Upper lobe of left lung (tissue), 6 donors: ENCODE measurements around the gene ABHD8. TPM values are rescaled to one million over a fixed set of nuclear protein-coding genes. Genes with fewer than 3 reads are reported as not detected.

Experiments
- ATAC-seq, 2 donors: fragments of 200-7000 bp; cut with Tn5 transposase; one replicate each; pipeline ENCODE4 v1.9.1; 2022; ENCODE audit warnings: mild to moderate bottlenecking in 2 of 2, moderate library complexity in 2 of 2; ENCODE audit not compliant: low FRiP score in 2 of 2
- DNase-seq, 2 donors: peaks; one replicate each; pipeline ENCODE4 v3.0.0-alpha.2; 2019 to 2020
- H3K27ac ChIP-seq, 4 donors: fragments of 200-600 bp; sonication (generic); one replicate each; pipeline ENCODE4 v1.5.1; 2016 to 2019
- H3K27me3 ChIP-seq, 4 donors: fragments of 200-600 bp; sonication (generic); one replicate each; pipeline ENCODE4 v1.5.1; 2017 to 2019
- H3K36me3 ChIP-seq, 4 donors: fragments of 200-600 bp; sonication (generic); one replicate each; pipeline ENCODE4 v1.5.1; 2016 to 2019
- H3K4me1 ChIP-seq, 4 donors: fragments of 200-600 bp; sonication (generic); one replicate each; pipeline ENCODE4 v1.5.1; 2018 to 2019
- H3K4me3 ChIP-seq, 4 donors: fragments of 200-600 bp; sonication (generic); one replicate each; pipeline ENCODE4 v1.5.1; 2017 to 2019; ENCODE audit warnings: mild to moderate bottlenecking in 2 of 4, moderate library complexity in 1 of 4
- H3K9me3 ChIP-seq, 4 donors: fragments of 200-600 bp; sonication (generic); one replicate each; pipeline ENCODE4 v1.5.1; 2018 to 2019
- EP300 ChIP-seq, 4 donors: sonication (generic); formaldehyde crosslinking; IDR thresholded peaks; one replicate each; pipeline ENCODE4 v1.5.1; 2017; ENCODE audit warnings: antibody characterized with exemption in 4 of 4, control low read depth in 2 of 4
- POLR2A ChIP-seq, 4 donors: fragments of 450-650 bp; IDR thresholded peaks; one replicate each; pipeline ENCODE4 v1.5.1; 2016 to 2017; ENCODE audit warnings: antibody characterized with exemption in 4 of 4, mild to moderate bottlenecking in 2 of 4
- POLR2AphosphoS5 ChIP-seq, 2 donors: sonication (generic); formaldehyde crosslinking; IDR thresholded peaks; one replicate each; pipeline ENCODE4 v1.5.1; 2017; ENCODE audit warnings: antibody characterized with exemption in 2 of 2
- WGBS, 2 donors: methylation state at CpG; one replicate each; pipeline ENCODE4 v1.1.5; 2017 to 2018; 5-methylcytosine and 5-hydroxymethylcytosine counted together
- total RNA-seq, 6 donors: library from RNA; depleted of rRNA in 4 of 6; stranded (reverse); fragments of >200 nt in 4 of 6; gene quantifications; one replicate each; pipeline versions ENCODE4 v1.1.0 to v1.2.1, GENCODE V29; 2016 to 2021
- TF ChIP-seq, protein P1 (sequence below), 6 experiments: fragments of 450-650 bp in 4 of 6; fragments of 200-600 bp in 2 of 6; sonication (generic) in 2 of 6; IDR thresholded peaks; one replicate each; pipeline ENCODE4 v1.5.1; 2016 to 2019; ENCODE audit warnings: antibody characterized with exemption in 6 of 6
- donor health status: DM: no; HTN: no; CAD: no; lungs with moderate emphysema.
- donor health status: DM: no; HTN: yes; CAD: no; lungs with severe emphysema.

ABHD8 gene
- total RNA-seq, 6 donors from 2014 or later = 19.7 to 23.4 (median 21.2) TPM

DNA sequence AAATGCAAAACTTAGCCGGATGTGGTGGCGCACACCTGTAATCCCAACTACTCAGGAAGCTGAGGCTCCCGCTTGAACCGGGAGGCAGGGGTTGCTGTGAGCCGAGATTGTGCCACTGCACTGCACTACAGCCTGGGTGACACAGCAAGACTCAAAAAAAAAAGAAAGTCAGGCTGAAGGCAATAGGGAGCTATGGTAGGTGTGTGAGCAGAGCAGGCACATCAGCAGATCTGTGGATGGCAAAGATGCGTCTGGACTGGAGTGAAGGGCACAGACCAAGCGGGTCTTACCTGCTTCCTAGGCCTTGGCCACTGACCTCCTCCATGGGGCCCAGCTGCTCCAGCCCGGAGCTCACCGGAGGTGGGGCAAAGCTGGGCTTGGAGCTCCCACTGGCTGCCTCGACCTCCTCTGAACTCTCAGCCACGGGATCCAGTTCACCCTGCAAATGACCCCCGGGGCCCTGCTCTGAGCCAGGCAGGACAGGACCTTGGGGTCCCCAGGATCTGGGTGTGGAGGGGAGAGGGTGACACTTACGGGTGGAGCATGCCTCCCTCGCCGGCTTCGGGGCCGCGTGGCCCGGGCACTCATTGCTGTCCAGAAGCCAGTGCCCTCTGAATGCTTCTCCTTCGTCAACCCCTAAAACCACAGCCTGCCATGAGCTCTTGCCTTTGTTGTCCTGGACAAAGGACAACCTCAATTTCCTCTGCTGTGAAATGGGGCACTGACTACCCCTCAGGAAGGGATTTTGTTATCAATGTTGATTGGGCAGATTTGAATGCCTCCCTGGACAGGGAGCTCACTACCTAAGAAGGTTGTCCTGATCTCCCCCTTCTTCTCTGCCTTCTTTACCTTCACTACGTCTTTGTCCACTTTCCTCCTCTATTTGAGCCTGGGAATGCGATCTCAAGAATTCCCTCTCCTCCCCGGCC, 39.2 kb downstream of the ABHD8 start:
- DNase-seq (peak in 1 of 2 donors; percentile 79), ATAC-seq (no peak)
- Histone ChIP-seq H3K9me3 (no peaks in the 10 kb centered on the region), H3K4me1 (peaks cover 6 to 36% (median 22%) of the 10 kb centered on the region in 4 donors), H3K36me3 (peaks cover 0 to 9% (median 4%) of the 10 kb centered on the region in 4 donors), H3K27ac (peak overlapping the region; percentile 67 to 86 (median 74)), H3K27me3 (no peaks in the 10 kb centered on the region), H3K4me3 (peak overlapping the region; percentile 26 to 53 (median 44))
- WGBS, 2 donors = 58 to 73% methylated on average over 15 to 23 of the region's 23 CpGs
- TF ChIP-seq EP300 (IDR thresholded peaks at IDR 0.05) (no peak), POLR2A (IDR thresholded peaks at IDR 0.05) (no peak), POLR2AphosphoS5 (IDR thresholded peaks at IDR 0.05) (no peak)
- TF ChIP-seq, protein P1, sequence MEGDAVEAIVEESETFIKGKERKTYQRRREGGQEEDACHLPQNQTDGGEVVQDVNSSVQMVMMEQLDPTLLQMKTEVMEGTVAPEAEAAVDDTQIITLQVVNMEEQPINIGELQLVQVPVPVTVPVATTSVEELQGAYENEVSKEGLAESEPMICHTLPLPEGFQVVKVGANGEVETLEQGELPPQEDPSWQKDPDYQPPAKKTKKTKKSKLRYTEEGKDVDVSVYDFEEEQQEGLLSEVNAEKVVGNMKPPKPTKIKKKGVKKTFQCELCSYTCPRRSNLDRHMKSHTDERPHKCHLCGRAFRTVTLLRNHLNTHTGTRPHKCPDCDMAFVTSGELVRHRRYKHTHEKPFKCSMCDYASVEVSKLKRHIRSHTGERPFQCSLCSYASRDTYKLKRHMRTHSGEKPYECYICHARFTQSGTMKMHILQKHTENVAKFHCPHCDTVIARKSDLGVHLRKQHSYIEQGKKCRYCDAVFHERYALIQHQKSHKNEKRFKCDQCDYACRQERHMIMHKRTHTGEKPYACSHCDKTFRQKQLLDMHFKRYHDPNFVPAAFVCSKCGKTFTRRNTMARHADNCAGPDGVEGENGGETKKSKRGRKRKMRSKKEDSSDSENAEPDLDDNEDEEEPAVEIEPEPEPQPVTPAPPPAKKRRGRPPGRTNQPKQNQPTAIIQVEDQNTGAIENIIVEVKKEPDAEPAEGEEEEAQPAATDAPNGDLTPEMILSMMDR (IDR thresholded peaks at IDR 0.05) = no peak

DNA sequence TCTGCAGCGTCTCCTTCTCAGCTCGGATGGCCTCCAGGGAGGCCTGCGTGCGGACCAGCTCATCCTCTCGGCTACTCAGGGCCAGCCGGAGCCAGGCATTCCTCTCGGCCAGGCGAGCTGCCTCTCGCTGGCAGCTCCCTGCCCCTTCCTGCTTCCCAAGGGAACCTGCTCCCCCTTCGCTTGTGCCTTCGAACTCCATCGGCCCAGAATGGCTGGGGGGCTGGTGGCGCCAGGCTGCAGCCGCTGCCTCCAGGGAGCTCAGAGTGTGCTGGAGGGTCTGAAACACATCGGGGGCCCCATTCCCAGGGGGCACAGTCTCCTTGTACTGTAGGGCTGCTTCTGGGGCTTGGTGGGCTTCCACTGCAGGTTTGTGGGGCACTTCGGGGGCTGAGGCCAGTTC, 40.7 kb downstream of the ABHD8 start:
- peak in 1 of 2 donors; percentile 59 for DNase-seq
- no peaks in the 10 kb centered on the region for H3K27me3 ChIP-seq
- WGBS, 2 donors = 45 to 64% methylated on average over 13 to 16 of the region's 16 CpGs
- TF ChIP-seq POLR2A (IDR thresholded peaks at IDR 0.05) = no peak
- no peak for TF ChIP-seq EP300 (IDR thresholded peaks at IDR 0.05)
- no peak for TF ChIP-seq POLR2AphosphoS5 (IDR thresholded peaks at IDR 0.05)
- TF ChIP-seq, protein P1 (IDR thresholded peaks at IDR 0.05) = no peak
- H3K4me3 ChIP-seq = peak overlapping the region; percentile 7 to 53 (median 44)
- H3K4me1 ChIP-seq = peaks cover 0 to 23% (median 12%) of the 10 kb centered on the region in 4 donors
- peaks cover 0 to 12% (median 3%) of the 10 kb centered on the region in 4 donors for H3K36me3 ChIP-seq
- H3K27ac ChIP-seq = peak overlapping the region in 2 of 4 donors; percentile 54 to 86
- H3K9me3 ChIP-seq = no peaks in the 10 kb centered on the region
- no peak for ATAC-seq

DNA sequence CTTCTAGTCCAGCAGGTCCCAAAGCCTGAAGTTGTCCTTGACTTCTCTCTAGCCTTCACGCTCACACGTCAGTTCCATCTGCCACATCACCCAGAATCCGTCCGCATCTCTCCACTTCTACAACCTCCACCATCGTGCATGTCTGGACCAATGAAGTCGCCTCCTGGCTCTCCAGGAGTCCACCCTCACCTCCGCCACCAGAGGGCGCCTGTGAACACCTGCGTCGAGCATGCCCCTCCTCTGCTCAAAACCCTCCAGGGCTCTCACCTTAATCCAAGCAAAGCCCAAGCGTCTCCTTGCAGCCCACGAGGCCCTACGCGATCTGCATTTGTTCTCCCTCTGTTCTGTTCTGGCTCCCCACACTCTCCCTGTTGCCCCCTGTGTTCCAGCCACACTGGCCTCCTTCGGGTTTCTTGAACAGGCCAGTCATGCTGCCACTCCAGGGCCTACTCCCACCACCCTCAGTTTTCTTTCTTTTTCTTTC, 42.3 kb downstream of the ABHD8 start:
- Histone ChIP-seq H3K36me3 (peaks cover 0 to 12% (median 6%) of the 10 kb centered on the region in 4 donors), H3K9me3 (no peaks in the 10 kb centered on the region), H3K4me3 (peak overlapping the region in 1 of 4 donors; percentile 3), H3K27ac (peak overlapping the region in 1 of 4 donors; percentile 44), H3K27me3 (no peaks in the 10 kb centered on the region), H3K4me1 (peaks cover 0 to 13% (median 9%) of the 10 kb centered on the region in 4 donors)
- peak; percentile 81 to 90 for DNase-seq
- 22 to 23% methylated on average over 15 of the region's 15 CpGs for WGBS, 2 donors
- peak; percentile 91 to 93 for ATAC-seq
- TF ChIP-seq EP300 (IDR thresholded peaks at IDR 0.05) = no peak
- TF ChIP-seq, protein P1 (IDR thresholded peaks at IDR 0.05) = peak; percentile 86 to 94 (median 90)

DNA sequence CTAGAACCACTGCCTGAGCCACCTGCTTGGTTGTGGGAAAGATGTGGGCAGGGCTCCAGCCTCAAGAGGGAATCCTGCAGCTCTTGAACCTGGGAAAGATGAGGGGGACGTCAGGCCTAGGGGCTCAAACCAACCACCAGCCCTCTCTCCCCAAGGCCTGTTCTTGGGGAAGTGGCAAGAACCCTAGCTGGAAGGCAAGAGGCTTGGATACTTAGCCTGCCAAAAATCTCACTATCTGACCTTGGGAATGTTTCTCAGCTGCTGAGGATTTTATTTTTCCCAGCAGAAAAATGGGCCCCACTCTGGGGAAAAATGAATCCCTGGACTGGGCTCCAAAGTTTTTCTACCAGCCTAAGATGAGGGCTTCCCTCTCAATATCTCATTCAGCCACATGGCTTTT, 43.3 kb downstream of the ABHD8 start:
- H3K36me3 ChIP-seq = peaks cover 0 to 21% (median 9%) of the 10 kb centered on the region in 4 donors
- no peaks in the 10 kb centered on the region for H3K27me3 ChIP-seq
- no peak for ATAC-seq
- H3K27ac ChIP-seq = no peak overlapping the region
- H3K4me1 ChIP-seq = peaks cover 0 to 12% (median 6%) of the 10 kb centered on the region in 4 donors
- H3K9me3 ChIP-seq = no peaks in the 10 kb centered on the region
- TF ChIP-seq POLR2AphosphoS5 (IDR thresholded peaks at IDR 0.05) = no peak
- DNase-seq = no peak
- WGBS, 2 donors = 50 to 76% methylated on average over 1 of the region's 1 CpG
- H3K4me3 ChIP-seq = no peak overlapping the region

DNA sequence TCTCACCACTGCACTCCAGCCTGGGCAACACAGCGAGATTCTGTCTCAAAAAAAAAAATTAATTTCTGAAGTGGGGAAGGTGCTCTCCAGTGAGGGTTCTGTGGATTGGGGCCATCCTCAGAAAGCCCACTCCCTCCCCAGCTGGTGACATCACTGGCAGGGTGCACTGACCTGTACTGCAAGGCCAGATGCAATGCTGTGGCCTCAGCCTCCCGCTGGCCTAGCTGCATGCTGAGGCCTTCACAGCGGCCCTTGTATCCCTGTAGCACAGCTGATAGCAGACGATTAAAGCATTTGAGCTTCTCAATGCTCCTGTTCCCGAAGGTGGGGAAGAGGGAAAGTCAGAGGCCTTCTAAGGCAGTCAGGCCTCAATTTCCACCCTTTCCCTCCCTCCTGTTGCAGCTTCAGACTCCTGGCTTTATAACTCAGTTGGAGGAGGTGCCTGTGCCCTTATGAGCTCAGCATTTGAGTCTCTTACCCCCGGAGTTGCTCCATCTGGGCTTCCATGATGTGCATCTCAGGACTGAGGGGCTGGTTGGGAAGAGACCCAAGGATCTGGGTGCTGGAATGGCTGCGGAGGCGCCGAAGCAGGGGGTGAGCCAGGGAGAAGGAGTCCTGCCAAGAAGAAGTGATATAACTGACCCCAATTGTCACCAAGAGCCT, 44.0 kb downstream of the ABHD8 start:
- Histone ChIP-seq H3K4me1 (peaks cover 0 to 12% (median 6%) of the 10 kb centered on the region in 4 donors), H3K4me3 (no peak overlapping the region), H3K9me3 (no peaks in the 10 kb centered on the region), H3K27me3 (no peaks in the 10 kb centered on the region), H3K27ac (no peak overlapping the region), H3K36me3 (peaks cover 0 to 26% (median 11%) of the 10 kb centered on the region in 4 donors)
- 88 to 94% methylated on average over 9 of the region's 9 CpGs for WGBS, 2 donors
- no peak for ATAC-seq
- TF ChIP-seq POLR2A (IDR thresholded peaks at IDR 0.05) = no peak
- TF ChIP-seq, protein P1 (IDR thresholded peaks at IDR 0.05) = no peak
- TF ChIP-seq EP300 (IDR thresholded peaks at IDR 0.05) = no peak
- no peak for TF ChIP-seq POLR2AphosphoS5 (IDR thresholded peaks at IDR 0.05)
- DNase-seq = no peak
